Measurements from ENCODE around the gene PKHD1.

Gene PKHD1

GRCh38 chr6:51675020-51675921, 412.1 kb downstream of the PKHD1 start:
- no peak for DNase-seq

- DNase-seq: no peak
Observed at GRCh38 chr6:51663525-51663924, 423.9 kb downstream of the PKHD1 start.

- no peak for DNase-seq
Observed at GRCh38 chr6:51660767-51661166, 426.6 kb downstream of the PKHD1 start.

DNA sequence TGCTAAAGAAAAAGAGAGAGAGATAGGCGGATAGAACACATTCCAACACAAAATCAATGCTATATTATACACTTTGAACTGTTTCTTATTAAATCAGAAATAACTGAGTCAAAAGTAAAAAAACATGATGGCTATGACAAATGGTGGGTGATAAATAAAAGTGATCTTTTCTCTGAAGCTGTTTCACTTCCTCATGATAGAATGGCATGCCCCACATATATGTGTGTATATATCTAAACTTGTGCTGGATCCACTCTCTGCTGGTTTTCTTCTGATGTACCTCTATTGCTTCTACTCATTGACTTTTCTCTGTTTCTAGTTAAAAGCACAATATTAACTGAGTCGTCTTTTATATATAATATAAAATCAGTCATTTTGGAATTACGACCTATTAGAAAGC, 429.9 kb downstream of the PKHD1 start:
- no peak for DNase-seq

- no peak for DNase-seq
Observed at GRCh38 chr6:51655517-51655916, 431.9 kb downstream of the PKHD1 start.

DNA sequence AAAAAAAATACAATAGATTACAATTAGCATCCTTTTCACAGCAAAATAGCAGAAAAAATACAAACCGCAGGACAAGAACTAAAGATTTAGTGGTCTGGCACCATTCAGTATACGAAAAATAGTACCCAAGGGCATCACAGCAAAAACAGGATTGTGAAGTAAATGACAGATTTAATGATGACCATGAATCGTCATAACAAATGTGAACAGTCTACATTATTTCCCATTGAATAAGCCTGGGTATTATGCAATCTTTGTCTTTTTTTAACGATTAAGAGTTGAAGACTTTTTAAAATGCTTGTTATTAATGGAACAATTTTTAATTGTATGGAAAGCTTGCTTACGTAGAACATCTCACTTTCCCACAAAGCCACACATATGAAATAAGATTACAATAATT, 432.8 kb downstream of the PKHD1 start:
- no peak for DNase-seq

- no peak for DNase-seq
Observed at GRCh38 chr6:51651132-51651817, 436.1 kb downstream of the PKHD1 start.

DNA sequence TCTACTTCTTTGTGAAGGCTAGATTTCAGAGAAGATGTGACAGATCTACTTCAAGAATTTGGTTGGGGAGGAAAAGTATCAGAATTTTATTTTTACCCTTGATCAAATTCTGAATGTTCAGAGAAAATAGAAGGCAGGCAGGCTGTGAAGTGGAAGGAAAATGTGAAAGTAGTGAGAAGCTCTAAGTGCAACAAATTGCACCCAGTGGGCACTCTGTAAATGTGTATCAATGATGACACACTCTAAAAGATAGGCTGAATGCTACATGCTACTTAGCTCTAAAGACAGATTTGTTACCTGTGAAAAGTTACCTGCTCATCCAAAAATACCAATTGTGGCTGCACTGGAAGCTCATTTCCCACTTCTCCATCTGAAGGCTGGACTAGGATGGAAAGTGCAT, 438.6 kb downstream of the PKHD1 start:
- no peak for DNase-seq

- DNase-seq: no peak
Observed at GRCh38 chr6:51648236-51648635, 439.2 kb downstream of the PKHD1 start.

- DNase-seq: no peak
Observed at GRCh38 chr6:51644426-51644825, 443.0 kb downstream of the PKHD1 start.

DNA sequence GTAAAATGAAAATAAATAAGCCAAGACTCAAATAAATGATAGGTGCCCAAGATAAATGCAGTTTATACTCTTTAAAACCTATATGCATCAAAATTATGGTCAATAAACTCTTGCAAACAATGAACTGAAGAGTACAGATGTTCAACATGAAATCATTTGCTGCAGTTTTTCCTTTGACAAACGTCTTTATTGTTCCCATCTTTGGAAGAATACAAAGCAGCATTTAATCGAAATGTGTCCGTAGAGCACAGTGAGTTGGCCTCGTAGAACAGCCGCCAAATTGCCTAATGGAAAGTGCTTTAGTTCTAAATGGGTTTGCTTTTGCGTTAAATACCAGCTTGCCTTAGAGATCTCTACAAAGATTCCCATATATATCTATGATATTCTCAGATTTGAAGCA, 447.4 kb downstream of the PKHD1 start:
- DNase-seq: no peak

- DNase-seq: no peak
Observed at GRCh38 chr6:51633424-51633823, 454.0 kb downstream of the PKHD1 start.

DNA sequence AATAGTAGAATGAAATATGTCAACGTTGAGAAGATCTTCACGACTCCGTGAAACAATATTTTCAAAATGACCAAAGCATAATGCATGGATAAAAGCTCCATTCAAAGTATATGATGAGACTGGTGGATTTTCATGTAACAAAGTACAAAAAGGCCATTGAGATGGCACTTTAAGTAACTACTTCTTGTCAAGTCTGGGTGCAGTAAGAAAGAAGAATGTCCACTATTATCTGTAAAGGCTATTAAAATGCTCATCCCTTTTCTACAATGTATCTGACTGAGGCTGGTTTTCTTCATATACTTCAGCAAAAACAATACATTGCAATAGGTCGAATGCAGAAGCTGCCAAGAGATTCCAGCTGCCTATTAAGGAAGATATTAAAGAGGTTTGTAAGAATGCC, 457.4 kb downstream of the PKHD1 start:
- no peak for DNase-seq

DNA sequence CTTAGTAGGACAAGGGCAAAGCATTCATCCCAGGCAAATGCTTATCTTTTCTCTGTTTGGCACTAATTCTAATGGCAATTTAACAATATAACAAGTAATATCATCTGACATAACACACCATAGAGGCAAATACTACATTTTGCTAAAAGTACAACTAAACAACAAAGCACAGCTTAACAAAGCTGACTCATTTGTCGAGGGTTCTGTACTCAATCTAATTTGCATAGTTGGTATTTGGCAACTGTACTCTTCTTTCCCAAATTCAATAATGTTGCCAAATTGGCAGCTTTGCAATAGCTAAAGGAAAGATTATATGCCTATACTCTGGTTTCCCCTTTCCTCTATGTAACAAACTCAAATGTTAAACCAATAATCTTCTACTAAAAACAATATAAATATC, 461.0 kb downstream of the PKHD1 start:
- no peak for DNase-seq

DNA sequence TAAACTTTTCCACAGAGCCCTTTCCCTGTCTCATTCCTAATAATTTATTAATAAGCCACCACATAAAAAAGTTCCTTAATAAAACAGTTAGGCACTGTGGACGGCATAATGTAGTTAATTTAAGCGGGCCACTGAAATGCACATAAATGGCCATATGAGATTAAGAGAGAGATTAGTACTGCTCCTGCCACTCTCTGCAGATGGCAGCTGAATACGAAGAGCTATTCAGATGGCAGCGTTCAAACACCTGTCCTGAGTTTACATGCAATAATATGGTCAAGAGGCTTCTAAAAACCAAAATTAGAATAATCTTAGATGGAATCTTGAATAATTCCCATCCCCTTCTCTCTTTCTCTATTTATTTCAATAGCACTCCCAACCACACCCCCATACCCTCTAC, 461.8 kb downstream of the PKHD1 start:
- DNase-seq: no peak

GRCh38 chr6:51620971-51621370, 466.4 kb downstream of the PKHD1 start:
- DNase-seq: no peak

DNA sequence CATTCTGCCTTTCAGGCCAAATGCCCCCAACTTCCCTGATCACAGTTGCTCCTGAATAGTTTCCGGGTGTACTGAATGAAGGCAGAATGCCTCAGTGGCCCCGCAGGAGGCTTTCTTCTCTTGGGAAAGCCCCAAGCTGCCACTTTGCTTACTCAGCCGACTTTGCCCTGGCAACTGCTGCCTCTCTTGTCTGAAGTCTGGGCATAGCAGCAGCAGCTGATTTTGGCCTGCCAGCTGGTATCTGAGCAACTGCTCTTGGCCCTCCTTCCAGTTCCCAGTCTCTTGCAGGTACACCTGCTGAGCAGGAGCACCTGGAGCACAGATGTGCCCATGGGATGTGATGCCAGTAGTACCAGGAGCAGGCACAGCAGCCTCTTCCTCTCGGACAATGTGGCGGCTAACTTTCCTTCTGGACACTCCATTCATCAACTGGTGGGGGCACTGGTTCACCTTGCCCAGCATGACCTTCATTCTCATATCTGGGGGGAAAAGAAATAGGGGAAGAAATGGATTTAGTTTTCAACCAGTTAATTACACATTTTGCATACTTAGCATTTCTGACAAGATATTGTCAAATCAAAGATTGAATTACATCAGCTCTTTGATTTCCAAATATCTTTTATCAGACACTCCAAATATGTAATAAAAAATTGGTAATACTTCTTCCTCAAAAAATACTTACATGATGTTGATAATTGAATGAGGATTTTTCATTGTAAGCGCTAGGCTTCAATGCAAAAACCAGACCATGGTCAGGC, 468.2 kb downstream of the PKHD1 start:
- no peak for DNase-seq

DNA sequence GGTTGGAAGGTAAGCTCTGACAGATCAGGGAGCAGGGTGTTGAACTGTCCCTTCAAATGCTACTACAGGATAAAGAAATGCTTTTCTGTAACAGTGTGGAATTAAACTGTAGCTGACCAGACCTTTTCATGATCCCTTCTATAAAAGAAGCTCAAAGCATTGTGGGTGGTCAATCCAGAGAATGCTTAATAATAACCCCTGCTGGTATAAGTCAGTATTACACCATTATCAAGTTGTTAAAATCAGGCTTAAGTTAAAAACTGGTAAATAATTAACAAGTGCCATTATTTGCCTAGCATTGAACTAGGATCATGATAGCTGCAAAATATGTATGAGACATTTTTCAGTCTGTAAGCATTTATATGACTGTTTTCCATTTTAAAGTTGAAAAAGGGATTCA, 468.9 kb downstream of the PKHD1 start:
- DNase-seq: no peak

- DNase-seq: no peak
Observed at GRCh38 chr6:51617751-51618150, 469.7 kb downstream of the PKHD1 start.

- no peak for DNase-seq
Observed at GRCh38 chr6:51616243-51616642, 471.2 kb downstream of the PKHD1 start.

GRCh38 chr6:51614725-51615124, 472.7 kb downstream of the PKHD1 start:
- no peak for DNase-seq

DNA sequence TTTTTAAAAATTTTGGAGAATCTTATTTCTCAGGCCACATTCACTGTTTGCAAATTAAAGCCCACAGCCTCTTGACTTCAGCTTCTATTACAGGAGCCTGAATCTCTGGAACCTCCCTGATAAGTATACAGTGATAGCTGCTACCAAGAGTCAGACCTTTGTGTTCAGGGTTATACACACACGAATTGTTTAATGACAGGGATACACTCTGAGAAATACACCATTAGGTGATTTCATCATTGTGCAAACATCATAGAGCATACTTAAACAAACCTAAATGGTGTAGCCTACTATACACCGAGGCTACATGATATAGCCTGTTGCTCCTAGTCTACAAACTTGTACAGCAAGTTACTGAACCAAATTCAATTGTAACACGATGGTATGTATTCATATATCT, 473.9 kb downstream of the PKHD1 start:
- DNase-seq: no peak

DNA sequence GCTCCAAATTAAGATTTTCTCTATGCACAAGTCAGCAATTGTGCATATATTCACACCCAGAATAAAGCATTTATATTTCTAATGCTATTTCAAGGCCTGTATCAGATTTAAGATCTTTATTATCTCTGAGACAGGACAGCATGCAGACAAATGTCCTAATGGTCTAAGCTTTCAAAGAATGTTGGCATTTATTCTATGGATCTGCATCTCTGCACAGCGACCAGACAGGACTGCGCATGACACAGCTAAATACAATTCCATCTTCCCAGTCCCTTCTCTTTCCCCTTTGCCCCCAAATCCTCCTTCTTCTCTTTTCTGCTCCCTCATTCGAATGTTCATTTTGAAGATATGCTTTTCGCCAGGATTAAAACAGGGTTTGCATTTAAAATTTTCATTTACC, 478.5 kb downstream of the PKHD1 start:
- DNase-seq: no peak

DNA sequence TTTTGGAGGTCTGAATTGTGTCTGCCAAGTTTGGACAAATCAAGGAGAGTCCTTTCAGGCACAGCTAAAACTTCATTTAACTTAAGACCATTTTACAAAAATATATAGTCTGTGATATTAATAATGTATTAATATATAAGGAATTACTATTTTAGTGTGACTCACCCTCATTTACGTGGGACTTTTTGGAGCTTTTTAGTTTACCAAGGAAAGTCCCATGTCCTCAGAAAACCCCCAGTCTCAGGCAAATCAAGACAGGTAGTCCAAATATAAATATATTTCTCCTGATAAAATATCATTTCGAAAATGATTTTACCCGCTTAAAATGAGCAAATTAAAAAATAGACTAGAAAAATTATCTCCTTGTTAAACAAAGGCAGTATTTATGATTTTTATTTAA, 479.0 kb downstream of the PKHD1 start:
- DNase-seq: no peak
